Tibial nerve (tissue), 4 donors: ENCODE measurements around the gene KIRREL3. TPM values are rescaled to one million over a fixed set of nuclear protein-coding genes. Genes with fewer than 3 reads are reported as not detected.
A peak's percentile ranks its signal among the peaks of the same experiment; 100 is the strongest.

Source experiments
- DNase-seq, 2 donors: peaks; one replicate each; pipeline ENCODE4 v3.0.0-alpha.2; 2019; ENCODE audit warnings: low spot score in 2 of 2
- H3K27ac ChIP-seq, 4 donors: fragments of 200-600 bp; sonication (generic) in 3 of 4; one replicate each; pipeline ENCODE4 v1.5.1; 2017 to 2019; ENCODE audit warnings: mild to moderate bottlenecking in 1 of 4
- H3K27me3 ChIP-seq, 2 donors: fragments of 200-600 bp; sonication (generic) in 1 of 2; one replicate each; pipeline versions ENCODE4 v1.5.1 to v1.6.0; 2017 to 2019
- H3K36me3 ChIP-seq, 3 donors: fragments of 200-600 bp; sonication (generic); one replicate each; pipeline ENCODE4 v1.5.1; 2018 to 2019
- H3K4me1 ChIP-seq, 4 donors: fragments of 200-600 bp; sonication (generic) in 3 of 4; one replicate each; pipeline ENCODE4 v1.5.1; 2017 to 2019
- H3K4me3 ChIP-seq, 4 donors: fragments of 200-600 bp; sonication (generic) in 3 of 4; one replicate each; pipeline ENCODE4 v1.5.1; 2017 to 2019; ENCODE audit warnings: mild to moderate bottlenecking in 1 of 4, moderate library complexity in 1 of 4
- H3K9me3 ChIP-seq, 4 donors: fragments of 200-600 bp; sonication (generic) in 3 of 4; one replicate each; pipeline ENCODE4 v1.5.1; 2017 to 2019
- EP300 ChIP-seq, 2 donors: sonication (generic); formaldehyde crosslinking; IDR thresholded peaks; one replicate each; pipeline ENCODE4 v1.6.1; 2017; ENCODE audit warnings: antibody characterized with exemption in 2 of 2, mild to moderate bottlenecking in 1 of 2
- POLR2A ChIP-seq, 2 donors: fragments of 450-650 bp; IDR thresholded peaks; one replicate each; pipeline ENCODE4 v1.6.1; 2017; ENCODE audit warnings: antibody characterized with exemption in 2 of 2, mild to moderate bottlenecking in 2 of 2, moderate library complexity in 2 of 2
- WGBS, 2 donors: methylation state at CpG; one replicate each; pipeline ENCODE4 v1.1.5; 2018; 5-methylcytosine and 5-hydroxymethylcytosine counted together
- total RNA-seq, 4 donors: library from RNA; depleted of rRNA; stranded (reverse); fragments of >200 nt; gene quantifications; one replicate each; pipeline ENCODE4 v1.1.0, GENCODE V29; 2016
- TF ChIP-seq, protein P1 (sequence below), 5 experiments: fragments of 200-600 bp in 3 of 5; fragments of 450-650 bp in 2 of 5; sonication (generic) in 3 of 5; IDR thresholded peaks; one replicate each; pipeline ENCODE4 v1.5.1; 2016 to 2019; ENCODE audit warnings: antibody characterized with exemption in 5 of 5, mild to moderate bottlenecking in 3 of 5, moderate library complexity in 2 of 5

KIRREL3 gene
- total RNA-seq, 4 donors from 2014 or later, result not detected

DNA sequence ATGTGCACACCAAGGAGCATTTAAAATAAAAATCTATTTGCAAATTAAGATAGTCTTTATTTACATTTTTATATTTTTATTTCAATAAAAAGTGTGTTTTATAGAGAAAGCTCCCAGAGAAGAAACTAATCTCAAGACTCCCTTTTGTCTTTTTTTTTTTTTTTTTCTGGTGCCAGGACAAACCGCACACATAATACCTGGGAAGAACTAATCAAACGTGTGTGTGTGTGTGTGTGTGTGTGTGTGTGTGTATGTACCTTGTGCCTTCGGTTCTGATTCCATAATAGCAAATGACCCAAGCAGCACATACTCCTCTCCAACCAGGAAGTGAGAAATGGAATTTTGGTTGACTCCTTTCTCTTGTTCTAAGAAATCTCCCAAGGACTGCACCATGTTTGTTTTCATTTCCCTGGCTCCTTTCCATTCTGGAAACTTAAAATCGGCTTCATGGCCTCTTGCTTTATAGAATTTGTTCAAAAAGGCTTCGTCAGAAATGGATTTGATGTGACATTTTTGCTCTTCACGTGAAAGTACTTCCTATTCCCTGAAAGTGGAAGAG, 579.8 kb downstream of the KIRREL3 start:
- TF ChIP-seq, protein P1, sequence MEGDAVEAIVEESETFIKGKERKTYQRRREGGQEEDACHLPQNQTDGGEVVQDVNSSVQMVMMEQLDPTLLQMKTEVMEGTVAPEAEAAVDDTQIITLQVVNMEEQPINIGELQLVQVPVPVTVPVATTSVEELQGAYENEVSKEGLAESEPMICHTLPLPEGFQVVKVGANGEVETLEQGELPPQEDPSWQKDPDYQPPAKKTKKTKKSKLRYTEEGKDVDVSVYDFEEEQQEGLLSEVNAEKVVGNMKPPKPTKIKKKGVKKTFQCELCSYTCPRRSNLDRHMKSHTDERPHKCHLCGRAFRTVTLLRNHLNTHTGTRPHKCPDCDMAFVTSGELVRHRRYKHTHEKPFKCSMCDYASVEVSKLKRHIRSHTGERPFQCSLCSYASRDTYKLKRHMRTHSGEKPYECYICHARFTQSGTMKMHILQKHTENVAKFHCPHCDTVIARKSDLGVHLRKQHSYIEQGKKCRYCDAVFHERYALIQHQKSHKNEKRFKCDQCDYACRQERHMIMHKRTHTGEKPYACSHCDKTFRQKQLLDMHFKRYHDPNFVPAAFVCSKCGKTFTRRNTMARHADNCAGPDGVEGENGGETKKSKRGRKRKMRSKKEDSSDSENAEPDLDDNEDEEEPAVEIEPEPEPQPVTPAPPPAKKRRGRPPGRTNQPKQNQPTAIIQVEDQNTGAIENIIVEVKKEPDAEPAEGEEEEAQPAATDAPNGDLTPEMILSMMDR (IDR thresholded peaks at IDR 0.05), result no peak
- TF ChIP-seq POLR2A (IDR thresholded peaks at IDR 0.05), result no peak
- no peak for TF ChIP-seq EP300 (IDR thresholded peaks at IDR 0.05)
- Histone ChIP-seq H3K4me3 (no peak overlapping the region), H3K4me1 (peaks cover 0 to 81% (median 36%) of the 10 kb centered on the region in 4 donors), H3K36me3 (no peaks in the 10 kb centered on the region), H3K9me3 (no peaks in the 10 kb centered on the region), H3K27me3 (no peaks in the 10 kb centered on the region), H3K27ac (peak overlapping the region; percentile 40 to 90 (median 61))
- WGBS, 2 donors, result 24 to 27% methylated on average over 6 of the region's 6 CpGs
- DNase-seq, result no peak

GRCh38 chr11:126419801-126420697, 580.5 kb downstream of the KIRREL3 start:
- no peaks in the 10 kb centered on the region for H3K27me3 ChIP-seq
- H3K27ac ChIP-seq, result peak overlapping the region; percentile 40 to 90 (median 61)
- no peaks in the 10 kb centered on the region for H3K9me3 ChIP-seq
- no peaks in the 10 kb centered on the region for H3K36me3 ChIP-seq
- no peak overlapping the region for H3K4me3 ChIP-seq
- DNase-seq, result no peak
- peak; percentile 68 to 84 for TF ChIP-seq EP300 (IDR thresholded peaks at IDR 0.05)
- no peak for TF ChIP-seq POLR2A (IDR thresholded peaks at IDR 0.05)
- H3K4me1 ChIP-seq, result peaks cover 4 to 87% (median 42%) of the 10 kb centered on the region in 4 donors
- WGBS, 2 donors, result 19 to 22% methylated on average over 11 of the region's 11 CpGs

DNA sequence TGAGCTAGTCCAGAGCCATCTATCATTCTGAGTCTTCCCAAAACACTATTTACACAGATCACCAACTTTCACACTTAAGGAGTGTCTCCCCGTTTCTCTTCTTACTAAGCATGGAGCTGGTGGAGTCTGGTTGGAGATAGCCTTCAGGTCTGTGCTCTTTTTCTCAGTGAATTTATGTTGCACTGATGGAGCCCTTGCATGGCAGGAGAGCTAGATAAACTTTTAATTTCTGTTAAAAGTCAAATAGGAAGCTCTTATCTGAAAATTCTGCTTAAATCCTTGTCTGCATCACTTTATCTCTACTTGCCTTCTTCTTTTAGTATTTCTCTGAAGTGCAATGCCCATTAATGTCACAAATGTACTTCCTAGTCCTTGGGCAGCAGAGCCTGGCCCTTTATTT, 581.7 kb downstream of the KIRREL3 start:
- no peaks in the 10 kb centered on the region for H3K27me3 ChIP-seq
- H3K9me3 ChIP-seq, result no peaks in the 10 kb centered on the region
- TF ChIP-seq EP300 (IDR thresholded peaks at IDR 0.05), result no peak
- TF ChIP-seq, protein P1 (IDR thresholded peaks at IDR 0.05), result no peak
- TF ChIP-seq POLR2A (IDR thresholded peaks at IDR 0.05), result no peak
- peaks cover 0 to 3% (median 0%) of the 10 kb centered on the region in 3 donors for H3K36me3 ChIP-seq
- peaks cover 4 to 89% (median 52%) of the 10 kb centered on the region in 4 donors for H3K4me1 ChIP-seq
- peak overlapping the region in 3 of 4 donors; percentile 41 to 90 (median 79) for H3K27ac ChIP-seq
- H3K4me3 ChIP-seq, result no peak overlapping the region
- DNase-seq, result no peak
- WGBS, 2 donors, result 0% methylated on average over 1 of the region's 1 CpG

GRCh38 chr11:126417091-126417862, 583.3 kb downstream of the KIRREL3 start:
- WGBS, 2 donors, result 48 to 60% methylated on average over 12 of the region's 12 CpGs
- Histone ChIP-seq H3K4me1 (peaks cover 4 to 96% (median 56%) of the 10 kb centered on the region in 4 donors), H3K27ac (peak overlapping the region; percentile 77 to 96 (median 88)), H3K36me3 (peaks cover 0 to 13% (median 0%) of the 10 kb centered on the region in 3 donors), H3K27me3 (no peaks in the 10 kb centered on the region), H3K9me3 (no peaks in the 10 kb centered on the region), H3K4me3 (peak overlapping the region in 3 of 4 donors; percentile 28 to 54 (median 39))
- TF ChIP-seq POLR2A (IDR thresholded peaks at IDR 0.05) (no peak), EP300 (IDR thresholded peaks at IDR 0.05) (no peak)
- no peak for DNase-seq

DNA sequence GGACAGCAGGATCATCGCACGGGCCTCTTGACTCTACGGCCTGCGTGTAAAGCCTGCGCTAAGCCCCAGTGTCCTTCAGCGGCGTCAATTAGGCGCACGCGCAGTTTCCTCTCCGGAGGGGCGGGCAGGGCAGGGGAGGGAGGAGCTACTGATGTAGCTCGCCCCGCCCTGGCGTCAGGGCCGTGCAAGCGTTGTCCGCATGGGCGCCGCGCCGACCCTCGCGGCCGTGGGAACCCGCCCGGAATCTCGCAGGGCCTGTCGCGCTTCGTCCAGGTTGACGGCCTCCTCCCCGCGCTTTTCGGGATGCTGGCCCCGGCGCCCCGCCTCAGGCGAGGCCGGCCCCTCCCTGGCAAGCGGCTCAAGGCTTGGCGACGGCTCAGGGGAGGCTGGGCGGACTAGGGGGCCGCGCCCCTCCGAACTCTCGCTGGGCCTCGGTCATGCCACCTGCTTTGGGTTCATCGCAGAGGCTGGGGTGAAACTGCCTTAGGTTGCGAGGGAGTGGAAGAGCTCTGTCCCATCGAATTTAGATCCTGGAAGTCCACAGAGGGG, 584.0 kb downstream of the KIRREL3 start:
- TF ChIP-seq EP300 (IDR thresholded peaks at IDR 0.05), result peak; percentile 42 to 55
- TF ChIP-seq, protein P1 (IDR thresholded peaks at IDR 0.05), result no peak
- TF ChIP-seq POLR2A (IDR thresholded peaks at IDR 0.05), result peak in 1 of 2 donors; percentile 57
- Histone ChIP-seq H3K4me3 (peak overlapping the region; percentile 7 to 54 (median 34)), H3K4me1 (peaks cover 4 to 96% (median 54%) of the 10 kb centered on the region in 4 donors), H3K27me3 (no peaks in the 10 kb centered on the region), H3K9me3 (no peaks in the 10 kb centered on the region), H3K36me3 (peaks cover 0 to 13% (median 0%) of the 10 kb centered on the region in 3 donors), H3K27ac (peak overlapping the region; percentile 77 to 96 (median 88))
- 3 to 4% methylated on average over 14 to 36 of the region's 52 CpGs for WGBS, 2 donors
- DNase-seq, result peak; percentile 76 to 80
